GM21447 (cell line): ENCODE data around the gene HIPK2.
"Not testable (repeated sequence)": the region's sequence is repeated elsewhere in the genome, so short reads cannot be mapped to it uniquely, and the experiment has no call there.

Experiments used
- ATAC-seq: cut with Tn5 transposase; IDR thresholded peaks from one replicate; pipeline ENCODE4 v1.9.1; 2021; ENCODE audit not compliant: unreplicated experiment

The HIPK2 gene

GRCh38 chr7:139572071-139572470 lies 205.7 kb downstream of the HIPK2 start:
- ATAC-seq = no peak

- ATAC-seq = no peak
These were observed 206.1 kb downstream of the HIPK2 start for GRCh38 chr7:139571651-139572050.

DNA sequence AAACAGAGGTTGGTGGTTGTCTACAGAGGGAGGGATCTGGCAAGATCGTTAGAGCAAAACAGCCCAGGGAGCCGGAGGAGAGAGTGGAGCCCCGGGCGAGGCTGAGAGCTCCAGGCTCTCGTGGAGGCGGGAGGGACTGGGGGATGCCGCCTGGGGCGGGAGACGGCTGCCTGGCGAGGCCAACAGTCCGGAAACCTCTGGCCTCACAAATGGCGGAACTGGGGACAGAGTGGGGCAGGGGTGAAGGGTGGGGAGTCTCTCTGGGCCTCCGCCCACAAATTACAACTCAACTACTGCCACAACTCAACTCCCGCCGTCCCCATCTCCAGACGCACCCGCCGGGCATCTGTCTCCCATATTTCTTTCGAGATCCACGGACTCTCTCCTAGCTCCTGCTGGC lies 206.6 kb downstream of the HIPK2 start:
- no peak for ATAC-seq

DNA sequence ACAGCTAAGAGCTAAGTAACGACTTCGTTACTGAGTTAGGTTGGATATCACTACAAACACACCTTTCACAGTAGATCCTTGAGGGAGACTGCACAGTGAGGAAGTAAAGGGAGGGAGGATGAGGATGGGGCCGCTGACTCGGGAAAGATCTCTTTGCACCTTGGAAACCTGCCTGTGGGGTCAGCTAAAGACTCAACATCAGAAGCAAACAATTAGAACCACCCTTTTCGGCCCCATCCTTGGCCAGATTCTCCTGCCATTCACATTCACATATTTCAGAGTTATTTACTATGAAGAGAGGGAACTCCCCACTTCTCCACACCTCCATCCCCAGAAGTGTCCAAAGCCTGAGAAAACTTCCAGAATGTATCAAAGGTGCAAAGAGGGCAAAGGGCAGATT lies 207.2 kb downstream of the HIPK2 start:
- ATAC-seq = no peak

DNA sequence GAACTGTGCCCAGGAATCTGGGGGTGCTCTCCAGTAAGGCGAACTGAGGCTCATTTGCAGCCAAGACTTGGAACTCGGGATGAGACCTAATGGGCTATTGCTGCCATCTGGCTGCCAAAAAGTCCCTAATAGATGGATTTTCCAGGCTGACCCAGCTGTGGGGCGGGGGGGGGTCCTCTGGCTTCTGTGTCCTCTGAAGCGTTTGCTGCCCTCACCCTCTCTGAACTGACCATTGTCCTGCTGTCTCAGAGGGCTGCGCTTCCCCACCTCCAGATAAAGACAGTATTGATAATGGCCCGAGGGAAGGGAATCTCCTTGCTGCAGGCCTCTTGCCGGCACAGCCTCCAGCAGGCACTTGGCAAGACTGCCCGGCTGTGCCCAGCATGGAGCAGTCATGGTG lies 207.7 kb downstream of the HIPK2 start:
- ATAC-seq = no peak

- no peak for ATAC-seq
These were observed 208.8 kb downstream of the HIPK2 start for GRCh38 chr7:139568813-139569490.

DNA sequence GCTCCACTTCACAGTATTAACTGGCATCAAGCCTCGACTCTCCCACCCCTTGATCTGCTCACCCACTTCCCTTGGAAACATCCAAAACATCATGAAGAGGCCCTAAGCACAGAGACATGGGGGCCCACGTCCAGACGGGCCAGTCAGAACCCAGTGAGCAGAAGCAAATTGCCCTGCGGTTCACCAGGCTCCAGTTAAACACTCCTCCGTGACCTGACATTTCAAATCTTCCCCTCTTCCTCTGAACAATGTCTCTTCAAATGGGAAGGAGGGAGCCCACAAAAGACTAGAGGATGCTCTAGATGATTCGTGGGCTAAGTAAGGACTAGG lies 209.5 kb downstream of the HIPK2 start:
- no peak for ATAC-seq

- no peak for ATAC-seq
These were observed 210.0 kb downstream of the HIPK2 start for GRCh38 chr7:139567647-139568345.

GRCh38 chr7:139566736-139567646 lies 210.8 kb downstream of the HIPK2 start:
- ATAC-seq = no peak

GRCh38 chr7:139566075-139566474 lies 211.7 kb downstream of the HIPK2 start:
- ATAC-seq = no peak

- ATAC-seq = no peak
These were observed 213.9 kb downstream of the HIPK2 start for GRCh38 chr7:139563856-139564255.

DNA sequence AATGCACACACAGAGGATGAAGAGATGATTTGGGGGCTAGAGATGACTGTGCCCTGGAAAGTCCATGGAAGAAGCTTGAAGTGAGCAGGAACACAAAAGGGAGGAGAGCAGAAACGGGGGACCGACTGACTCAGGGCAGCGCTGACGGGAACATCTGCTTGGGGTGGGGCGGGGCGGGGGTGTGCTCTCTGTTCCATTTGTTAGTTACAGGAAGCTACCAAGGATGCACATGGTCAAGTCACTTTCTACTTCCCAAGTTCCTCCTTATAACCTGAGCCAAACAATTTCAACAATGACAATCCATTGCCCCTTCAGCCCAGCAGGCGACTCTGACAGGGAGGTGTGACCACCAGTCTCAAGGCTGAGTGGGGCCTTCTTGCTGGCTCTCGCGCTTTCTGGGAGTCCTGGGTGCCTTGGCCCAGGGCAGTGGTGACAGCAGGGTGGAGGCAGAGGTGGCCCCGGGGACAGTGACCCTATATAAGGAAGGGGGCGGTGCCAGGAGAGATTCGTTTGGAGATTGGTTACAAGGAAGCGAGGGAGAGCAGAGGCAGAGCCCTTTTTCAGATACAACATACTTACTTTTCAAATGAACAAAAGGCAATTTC lies 214.7 kb downstream of the HIPK2 start:
- ATAC-seq = no peak

GRCh38 chr7:139562491-139562890 lies 215.3 kb downstream of the HIPK2 start:
- no peak for ATAC-seq

DNA sequence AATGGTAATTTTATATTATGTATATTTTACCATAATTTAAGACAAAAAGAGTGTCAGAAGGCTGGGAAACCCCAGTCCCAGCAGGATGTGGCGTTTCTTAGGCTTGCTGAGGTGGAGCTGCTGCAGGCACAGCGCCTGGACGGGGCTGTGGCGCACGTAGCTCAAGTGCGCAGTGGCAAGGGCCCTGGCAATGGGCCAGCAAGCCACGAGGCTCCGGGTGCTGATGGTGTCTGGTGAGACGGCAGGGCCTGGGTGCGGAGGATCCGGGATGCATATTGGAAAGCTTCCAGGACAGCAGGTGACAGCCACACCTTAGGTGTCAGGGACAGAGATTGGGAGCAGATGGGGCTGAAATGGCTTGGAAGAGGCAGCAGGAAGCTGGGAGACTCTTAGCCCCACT lies 217.1 kb downstream of the HIPK2 start:
- no peak for ATAC-seq

DNA sequence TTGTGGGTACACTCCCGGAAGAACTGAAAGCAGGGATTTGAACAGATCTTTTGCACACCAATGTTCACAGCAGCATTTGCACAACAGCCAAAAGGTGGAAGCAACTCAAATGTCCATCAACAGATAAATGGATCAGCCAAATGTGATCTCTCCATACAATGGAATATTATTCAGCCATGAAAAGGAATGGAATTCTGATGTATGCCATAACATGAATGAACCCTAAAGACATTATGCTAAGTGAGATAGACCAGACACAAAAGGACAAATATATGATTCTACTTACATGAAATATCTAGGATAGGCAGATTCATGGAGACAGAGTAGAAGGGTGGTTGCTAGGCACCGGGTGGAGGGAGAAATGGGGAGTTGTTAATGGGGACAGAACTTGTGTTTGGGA lies 217.6 kb downstream of the HIPK2 start:
- ATAC-seq = no peak

DNA sequence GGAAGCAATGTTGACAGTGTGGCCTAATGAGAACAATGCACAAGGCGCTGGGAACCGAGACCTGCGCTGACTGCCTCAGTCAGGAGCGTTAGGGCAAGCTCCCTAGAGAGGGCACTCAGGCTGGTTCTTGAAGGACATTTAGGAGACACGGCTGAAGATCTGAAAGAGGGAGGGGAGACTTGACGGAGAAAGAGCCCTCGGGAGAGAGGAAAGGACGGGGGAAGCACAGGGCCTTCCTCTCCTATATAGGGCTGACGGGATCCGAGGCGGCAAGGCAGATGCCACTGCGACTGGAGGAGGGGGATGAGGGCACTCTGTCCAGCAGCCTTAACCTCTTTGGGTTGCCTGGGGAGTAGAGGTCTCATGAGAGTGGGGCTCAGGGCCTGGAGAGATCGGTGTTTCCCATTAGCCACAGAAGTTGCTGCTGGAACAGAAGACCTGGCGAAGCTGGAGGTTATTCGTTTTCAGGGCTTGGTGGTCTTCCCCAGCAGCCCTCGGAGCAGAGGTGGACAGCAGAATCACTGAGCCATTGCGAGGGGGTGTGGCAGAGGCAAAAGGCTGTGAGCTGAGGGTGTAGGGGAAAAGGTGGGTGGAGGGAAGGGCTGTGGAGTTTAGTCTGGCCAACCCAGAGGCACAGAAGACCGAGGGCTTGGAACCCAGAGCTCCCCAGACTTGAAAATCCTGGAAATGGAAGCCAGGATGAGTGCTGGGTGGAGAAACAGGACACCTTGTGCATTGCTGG lies 218.3 kb downstream of the HIPK2 start:
- ATAC-seq = no peak

- no peak for ATAC-seq
These were observed 219.8 kb downstream of the HIPK2 start for GRCh38 chr7:139557857-139558581.

DNA sequence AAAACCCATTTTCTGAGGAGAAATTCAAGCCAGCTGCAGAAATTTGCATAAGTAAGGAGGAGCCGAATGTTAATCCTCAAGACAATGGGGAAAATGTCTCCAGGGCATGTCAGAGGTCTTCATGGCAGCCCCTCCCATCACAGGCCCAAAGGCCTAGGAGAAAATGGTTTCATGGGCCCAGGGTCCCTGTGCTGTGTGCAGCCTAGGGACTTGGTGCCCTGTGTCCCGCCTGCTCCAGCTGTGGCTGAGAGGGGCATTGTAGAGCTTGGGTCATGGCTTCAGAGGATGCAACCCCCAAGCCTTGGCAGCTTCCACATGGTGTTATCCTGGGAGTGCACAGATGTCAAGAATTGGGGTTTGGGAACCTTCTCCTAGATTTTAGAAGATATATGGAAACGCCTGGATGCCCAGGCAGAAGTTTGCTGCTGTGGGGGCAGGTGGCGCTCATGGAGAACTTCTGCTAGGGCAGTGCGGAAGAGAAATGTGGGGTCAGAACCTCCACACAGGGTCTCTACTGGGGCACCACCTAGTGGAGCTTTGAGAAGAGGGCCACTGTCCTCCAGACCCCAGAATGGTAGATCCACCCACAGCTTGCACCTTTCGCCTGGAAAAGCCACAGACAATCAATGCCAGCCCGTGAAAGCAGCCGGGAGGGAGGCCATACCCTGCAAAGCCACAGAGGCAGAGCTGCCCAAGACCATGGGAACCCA lies 223.7 kb downstream of the HIPK2 start:
- ATAC-seq = not testable (repeated sequence)

- no peak for ATAC-seq
These were observed 229.3 kb downstream of the HIPK2 start for GRCh38 chr7:139548302-139549028.
